ENCODE data around the gene ASCC1.

- TF ChIP-seq CTCF (conservative IDR thresholded peaks at IDR 0.05 in 1 of 2, IDR thresholded peaks at IDR 0.05 in 1 of 2; ENCODE audit: low read depth in 1 of 2, low read length in 2 of 2) (no peak), EZH2 (IDR thresholded peaks at IDR 0.05; ENCODE audit: low read length, missing control alignments) (no peak)
These were observed 53.1 kb downstream of the ASCC1 start for GRCh38 chr10:72162978-72163377.
